MM.1S (cell line): Measurements from ENCODE around the gene IFNB1.

Source experiments
- DNase-seq: peaks from one replicate; pipeline ENCODE4 v3.0.0-alpha.2; 2015
- H2AFZ ChIP-seq: fragments of 300-600 bp; sonication (generic); 2 replicates; pipeline ENCODE4 v1.6.0; 2016; ENCODE audit warnings: antibody characterized with exemption, low read length
- H3F3A ChIP-seq: fragments of 300-600 bp; sonication (generic); 2 replicates; pipeline ENCODE4 v1.6.1; 2016; ENCODE audit warnings: mild to moderate bottlenecking, antibody characterized with exemption, low read length, moderate library complexity, mixed read lengths; ENCODE audit not compliant: insufficient read depth
- H3K27ac ChIP-seq: fragments of 300-600 bp; sonication (generic); 2 replicates; pipeline ENCODE4 v1.5.1; 2016; ENCODE audit warnings: mild to moderate bottlenecking, low read length
- H3K27me3 ChIP-seq: fragments of 300-600 bp; sonication (generic); replicated peaks from 2 replicates; pipeline ENCODE4 v1.6.0; 2016; ENCODE audit warnings: low read length; ENCODE audit not compliant: insufficient read depth
- H3K36me3 ChIP-seq: fragments of 300-600 bp; sonication (generic); replicated peaks from 2 replicates; pipeline ENCODE4 v1.6.1; 2016; ENCODE audit warnings: mild to moderate bottlenecking, low read length, mixed read lengths; ENCODE audit not compliant: insufficient read depth
- H3K4me1 ChIP-seq: fragments of 300-600 bp; sonication (generic); 2 replicates; pipeline ENCODE4 v1.6.1; 2016; ENCODE audit warnings: low read length, mixed read lengths
- H3K4me2 ChIP-seq: fragments of 300-600 bp; sonication (generic); 2 replicates; pipeline ENCODE4 v1.6.0; 2016; ENCODE audit warnings: low read depth, low read length
- H3K4me3 ChIP-seq: fragments of 300-600 bp; sonication (generic); 2 replicates; pipeline ENCODE4 v1.5.1; 2016; ENCODE audit warnings: low read length, mixed read lengths
- H3K79me2 ChIP-seq: fragments of 300-600 bp; sonication (generic); 2 replicates; pipeline ENCODE4 v1.6.1; 2016; ENCODE audit warnings: mixed run types, low read length, mixed read lengths
- H3K9ac ChIP-seq: fragments of 300-600 bp; sonication (generic); 2 replicates; pipeline ENCODE4 v1.6.1; 2016; ENCODE audit warnings: low read length, mixed read lengths
- H3K9me2 ChIP-seq: fragments of 300-600 bp; sonication (generic); replicated peaks from 2 replicates; pipeline ENCODE4 v1.6.1; 2016; ENCODE audit warnings: mild to moderate bottlenecking, low read length, mixed read lengths; ENCODE audit not compliant: insufficient read depth
- H3K9me3 ChIP-seq: fragments of 300-600 bp; sonication (generic); replicated peaks from 2 replicates; pipeline ENCODE4 v1.6.1; 2016; ENCODE audit warnings: mild to moderate bottlenecking, low read length, mixed read lengths; ENCODE audit not compliant: insufficient read depth
- H4K20me1 ChIP-seq: fragments of 300-600 bp; sonication (generic); 2 replicates; pipeline ENCODE4 v1.6.1; 2016; ENCODE audit warnings: mild to moderate bottlenecking, low read length, moderate library complexity, mixed read lengths; ENCODE audit not compliant: insufficient read depth
- CTCF ChIP-seq: fragments of 300-600 bp; sonication (generic); IDR thresholded peaks from 2 replicates; pipeline ENCODE4 v1.5.1; 2016; ENCODE audit warnings: antibody characterized with exemption, low read length, mixed read lengths
- EZH2 ChIP-seq: fragments of 300-600 bp; sonication (generic); optimal IDR thresholded peaks from 2 replicates; pipeline ENCODE3; 2017; ENCODE audit warnings: low read depth, mild to moderate bottlenecking, antibody characterized with exemption, low read length, mixed read lengths
- EZH2phosphoT487 ChIP-seq: fragments of 300-600 bp; sonication (generic); IDR thresholded peaks from 2 replicates; pipeline ENCODE4 v1.6.1; 2018; ENCODE audit warnings: antibody characterized with exemption, low read length

Gene IFNB1

GRCh38 chr9:21070906-21071305 lies 6.8 kb downstream of the IFNB1 start:
- no peak overlapping the region for H3K9ac ChIP-seq
- H2AFZ ChIP-seq = no peak overlapping the region
- H3K9me3 ChIP-seq = no peaks in the 10 kb centered on the region
- no peaks in the 10 kb centered on the region for H4K20me1 ChIP-seq
- H3K4me3 ChIP-seq = no peak overlapping the region
- no peaks in the 10 kb centered on the region for H3K9me2 ChIP-seq
- H3K4me1 ChIP-seq = no peaks in the 10 kb centered on the region
- H3K79me2 ChIP-seq = no peaks in the 10 kb centered on the region
- no peak for DNase-seq
- no peaks in the 10 kb centered on the region for H3F3A ChIP-seq
- H3K27ac ChIP-seq = no peak overlapping the region
- no peaks in the 10 kb centered on the region for H3K27me3 ChIP-seq
- H3K36me3 ChIP-seq = no peaks in the 10 kb centered on the region
- H3K4me2 ChIP-seq = no peak overlapping the region
- TF ChIP-seq EZH2phosphoT487 (no peak), EZH2 (no peak), CTCF (no peak)

- H3K4me3 ChIP-seq = no peak overlapping the region
- TF ChIP-seq EZH2 (no peak), EZH2phosphoT487 (no peak), CTCF (no peak)
- H3K9ac ChIP-seq = no peak overlapping the region
- no peaks in the 10 kb centered on the region for H3K4me1 ChIP-seq
- H3K4me2 ChIP-seq = no peak overlapping the region
- DNase-seq = no peak
- H3K27ac ChIP-seq = no peak overlapping the region
- H3K79me2 ChIP-seq = no peaks in the 10 kb centered on the region
- H3K36me3 ChIP-seq = no peaks in the 10 kb centered on the region
- H3K9me2 ChIP-seq = no peaks in the 10 kb centered on the region
- no peak overlapping the region for H2AFZ ChIP-seq
- H3F3A ChIP-seq = no peaks in the 10 kb centered on the region
- no peaks in the 10 kb centered on the region for H3K27me3 ChIP-seq
- H3K9me3 ChIP-seq = no peaks in the 10 kb centered on the region
- no peaks in the 10 kb centered on the region for H4K20me1 ChIP-seq
Observed at GRCh38 chr9:21070171-21070571, 7.6 kb downstream of the IFNB1 start.

- H3K27ac ChIP-seq = peak overlapping the region; percentile 37; the same call in 1 of the 2 replicates
- H3K36me3 ChIP-seq = no peaks in the 10 kb centered on the region
- H3K9ac ChIP-seq = no peak overlapping the region
- no peaks in the 10 kb centered on the region for H3K9me2 ChIP-seq
- no peaks in the 10 kb centered on the region for H3K9me3 ChIP-seq
- no peak for TF ChIP-seq EZH2
- TF ChIP-seq EZH2phosphoT487 = no peak
- no peak for TF ChIP-seq CTCF
- no peaks in the 10 kb centered on the region for H3F3A ChIP-seq
- DNase-seq = peak; percentile 26
- no peak overlapping the region for H3K4me3 ChIP-seq
- H2AFZ ChIP-seq = peak overlapping the region; percentile 58; the same call in 1 of the 2 replicates
- H4K20me1 ChIP-seq = no peaks in the 10 kb centered on the region
- H3K27me3 ChIP-seq = no peaks in the 10 kb centered on the region
- H3K79me2 ChIP-seq = no peaks in the 10 kb centered on the region
- peaks cover 12% of the 10 kb centered on the region; the same call in 1 of the 2 replicates for H3K4me1 ChIP-seq
- H3K4me2 ChIP-seq = peak overlapping the region; percentile 21; the same call in 1 of the 2 replicates
Observed at GRCh38 chr9:21060919-21061561, 16.7 kb downstream of the IFNB1 start.
